ENCODE measurements around the gene CCT4. TPM values are rescaled to one million over a fixed set of nuclear protein-coding genes. Genes with fewer than 3 reads are reported as not detected.
"Not testable (repeated sequence)": the region's sequence is repeated elsewhere in the genome, so short reads cannot be mapped to it uniquely, and the experiment has no call there.

Gene CCT4
- total RNA-seq, 4 donors from 2014 or later = 46.3 to 83.7 (median 75.8) TPM

GRCh38 chr2:61926531-61927477, 38.3 kb upstream of the CCT4 start:
- peaks cover 4% of the 10 kb centered on the region for H3K36me3 ChIP-seq
- no peak for DNase-seq (ENCODE audit: low spot score in 2 of 2)
- no peaks in the 10 kb centered on the region for H3K27me3 ChIP-seq
- no peak overlapping the region for H3K27ac ChIP-seq
- no peaks in the 10 kb centered on the region for H3K4me1 ChIP-seq
- H3K4me3 ChIP-seq = no peak overlapping the region
- H3K9me3 ChIP-seq = no peaks in the 10 kb centered on the region
- WGBS = 93% methylated on average over 8 of the region's 8 CpGs
- TF ChIP-seq POLR2AphosphoS5 (IDR thresholded peaks at IDR 0.05) (no peak), EP300 (IDR thresholded peaks at IDR 0.05) (no peak), CTCF (IDR thresholded peaks at IDR 0.05) (no peak), POLR2A (IDR thresholded peaks at IDR 0.05) (no peak)

GRCh38 chr2:61924895-61925663, 36.6 kb upstream of the CCT4 start:
- H3K4me1 ChIP-seq = no peaks in the 10 kb centered on the region
- 84% methylated on average over 15 of the region's 15 CpGs for WGBS
- H3K36me3 ChIP-seq = peaks cover 4% of the 10 kb centered on the region
- TF ChIP-seq POLR2AphosphoS5 (IDR thresholded peaks at IDR 0.05) (no peak), POLR2A (IDR thresholded peaks at IDR 0.05) (no peak), CTCF (IDR thresholded peaks at IDR 0.05) (no peak), EP300 (IDR thresholded peaks at IDR 0.05) (no peak)
- no peak for DNase-seq (ENCODE audit: low spot score in 2 of 2)
- H3K9me3 ChIP-seq = no peaks in the 10 kb centered on the region
- H3K4me3 ChIP-seq = no peak overlapping the region
- H3K27ac ChIP-seq = no peak overlapping the region
- H3K27me3 ChIP-seq = no peaks in the 10 kb centered on the region

GRCh38 chr2:61922714-61923113, 34.3 kb upstream of the CCT4 start:
- Histone ChIP-seq H3K9me3 (no peaks in the 10 kb centered on the region), H3K4me1 (no peaks in the 10 kb centered on the region), H3K36me3 (no peaks in the 10 kb centered on the region), H3K4me3 (no peak overlapping the region), H3K27me3 (no peaks in the 10 kb centered on the region), H3K27ac (no peak overlapping the region)
- no peak for DNase-seq (ENCODE audit: low spot score in 2 of 2)
- TF ChIP-seq EP300 (IDR thresholded peaks at IDR 0.05) (no peak), CTCF (IDR thresholded peaks at IDR 0.05) (no peak), POLR2A (IDR thresholded peaks at IDR 0.05) (no peak), POLR2AphosphoS5 (IDR thresholded peaks at IDR 0.05) (no peak)

- Histone ChIP-seq H3K4me3 (no peak overlapping the region), H3K4me1 (no peaks in the 10 kb centered on the region), H3K27me3 (no peaks in the 10 kb centered on the region), H3K36me3 (no peaks in the 10 kb centered on the region), H3K27ac (no peak overlapping the region), H3K9me3 (no peaks in the 10 kb centered on the region)
- TF ChIP-seq EP300 (IDR thresholded peaks at IDR 0.05) (no peak), CTCF (IDR thresholded peaks at IDR 0.05) (no peak), POLR2A (IDR thresholded peaks at IDR 0.05) (no peak), POLR2AphosphoS5 (IDR thresholded peaks at IDR 0.05) (no peak)
- no peak for DNase-seq (ENCODE audit: low spot score in 2 of 2)
- WGBS = 87% methylated on average over 1 of the region's 1 CpG
Measured at GRCh38 chr2:61920548-61920947, 32.1 kb upstream of the CCT4 start.

- H3K27me3 ChIP-seq; H3K4me1 ChIP-seq; H3K4me3 ChIP-seq; H3K36me3 ChIP-seq; DNase-seq (ENCODE audit: low spot score in 2 of 2); H3K27ac ChIP-seq; H3K9me3 ChIP-seq: not testable (repeated sequence)
- 96% methylated on average over 4 of the region's 4 CpGs for WGBS
Measured at GRCh38 chr2:61914794-61915193, 26.3 kb upstream of the CCT4 start.

All from suprapubic skin (tissue), 4 donors.